SK-N-SH (cell line): Measurements from ENCODE around the gene MTMR12.

Source experiments
- CTCF ChIP-seq: fragments of 200-600 bp; sonication (generic); IDR thresholded peaks from 2 replicates; pipeline ENCODE4 v1.6.1; 2017; ENCODE audit warnings: antibody characterized with exemption, mild to moderate bottlenecking, moderate library complexity
- EZH2phosphoT487 ChIP-seq: fragments of 200-600 bp; sonication (generic); IDR thresholded peaks from 2 replicates; pipeline ENCODE4 v1.6.1; 2017; ENCODE audit warnings: low read depth, mixed run types, mild to moderate bottlenecking, antibody characterized with exemption, moderate library complexity, borderline replicate concordance
- FOXJ3 ChIP-seq: sonication (generic); formaldehyde crosslinking; IDR thresholded peaks from 2 replicates; pipeline ENCODE4 v1.5.1; 2020; ENCODE audit warnings: mild to moderate bottlenecking, missing genetic modification reagents
- GATA2 ChIP-seq: sonication (generic); formaldehyde crosslinking; IDR thresholded peaks from 2 replicates; pipeline ENCODE4 v1.5.0; 2020; ENCODE audit warnings: mild to moderate bottlenecking, missing genetic modification reagents
- MAX ChIP-seq: IDR thresholded peaks from 2 replicates; pipeline ENCODE4 v1.4.0; 2012; ENCODE audit warnings: low read depth
- NRF1 ChIP-seq: IDR thresholded peaks from 2 replicates; pipeline ENCODE4 v1.6.1; 2012; ENCODE audit warnings: low read depth, mild to moderate bottlenecking, low read length
- POLR2AphosphoS5 ChIP-seq: IDR thresholded peaks from 2 replicates; pipeline ENCODE4 v1.6.1; 2012; ENCODE audit warnings: low read depth, low read length
- RXRA ChIP-seq: IDR thresholded peaks from 2 replicates; pipeline ENCODE4 v1.4.0; 2012; ENCODE audit warnings: low read depth, mild to moderate bottlenecking, borderline replicate concordance
- SIN3A ChIP-seq: IDR thresholded peaks from 2 replicates; pipeline ENCODE4 v1.6.1; 2012; ENCODE audit warnings: low read depth, mild to moderate bottlenecking, low read length, moderate library complexity, borderline replicate concordance
- SMC3 ChIP-seq: IDR thresholded peaks from 2 replicates; pipeline ENCODE4 v1.6.1; 2012; ENCODE audit warnings: low read depth, low read length, improper control_type of control experiment
- TAF1 ChIP-seq: IDR thresholded peaks from 2 replicates; pipeline ENCODE4 v1.6.1; 2012; ENCODE audit warnings: low read depth, mild to moderate bottlenecking, low read length, moderate library complexity, borderline replicate concordance
- YY1 ChIP-seq: IDR thresholded peaks from 2 replicates; pipeline ENCODE4 v1.4.0; 2012; ENCODE audit warnings: low read depth, mild to moderate bottlenecking
- TF ChIP-seq, protein P1 (sequence below): IDR thresholded peaks from 2 replicates; pipeline ENCODE4 v1.4.0; 2012; ENCODE audit warnings: low read depth, borderline replicate concordance

DNA sequence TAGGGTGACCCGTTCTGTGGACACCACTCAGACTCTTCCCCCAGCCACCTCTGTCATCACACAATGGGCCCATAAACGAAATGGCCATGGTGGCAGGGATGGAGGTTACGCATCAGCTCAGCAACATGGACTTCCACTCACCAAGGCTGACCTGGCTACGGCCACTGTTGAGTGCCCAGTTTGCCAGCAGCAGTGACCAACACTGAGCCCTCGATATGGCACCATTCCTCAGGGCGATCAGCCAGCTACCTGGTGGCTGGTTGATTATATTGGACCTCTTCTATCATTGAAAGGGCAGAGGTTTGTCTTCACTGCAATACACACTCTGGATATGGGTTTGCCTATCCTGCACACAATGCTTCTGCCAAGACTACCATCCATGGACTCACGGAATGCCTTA is 21.1 kb downstream of the MTMR12 start:
- TF ChIP-seq SIN3A (no peak), FOXJ3 (CRISPR knock-in tag) (no peak), CTCF (no peak), TAF1 (no peak), GATA2 (CRISPR knock-in tag) (no peak), NRF1 (no peak), SMC3 (no peak), RXRA (no peak), MAX (no peak), YY1 (no peak), EZH2phosphoT487 (no peak), POLR2AphosphoS5 (no peak)
- TF ChIP-seq, protein P1, sequence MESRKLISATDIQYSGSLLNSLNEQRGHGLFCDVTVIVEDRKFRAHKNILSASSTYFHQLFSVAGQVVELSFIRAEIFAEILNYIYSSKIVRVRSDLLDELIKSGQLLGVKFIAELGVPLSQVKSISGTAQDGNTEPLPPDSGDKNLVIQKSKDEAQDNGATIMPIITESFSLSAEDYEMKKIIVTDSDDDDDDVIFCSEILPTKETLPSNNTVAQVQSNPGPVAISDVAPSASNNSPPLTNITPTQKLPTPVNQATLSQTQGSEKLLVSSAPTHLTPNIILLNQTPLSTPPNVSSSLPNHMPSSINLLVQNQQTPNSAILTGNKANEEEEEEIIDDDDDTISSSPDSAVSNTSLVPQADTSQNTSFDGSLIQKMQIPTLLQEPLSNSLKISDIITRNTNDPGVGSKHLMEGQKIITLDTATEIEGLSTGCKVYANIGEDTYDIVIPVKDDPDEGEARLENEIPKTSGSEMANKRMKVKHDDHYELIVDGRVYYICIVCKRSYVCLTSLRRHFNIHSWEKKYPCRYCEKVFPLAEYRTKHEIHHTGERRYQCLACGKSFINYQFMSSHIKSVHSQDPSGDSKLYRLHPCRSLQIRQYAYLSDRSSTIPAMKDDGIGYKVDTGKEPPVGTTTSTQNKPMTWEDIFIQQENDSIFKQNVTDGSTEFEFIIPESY = no peak
